HUDEP-2 (cell line): ENCODE data around the gene ATG4D.
"Not testable (repeated sequence)": the region's sequence is repeated elsewhere in the genome, so short reads cannot be mapped to it uniquely, and the experiment has no call there.

Source experiments
- DNase-seq, 76 experiments: peaks; one replicate each; lab custom pipeline; 2025; ENCODE audit not compliant: unreplicated experiment in 76 of 76; lab: John Stamatoyannopoulos, UW

ATG4D gene

GRCh38 chr19:10518444-10519361 is 25.0 kb upstream of the ATG4D start:
- DNase-seq, result no peak

DNA sequence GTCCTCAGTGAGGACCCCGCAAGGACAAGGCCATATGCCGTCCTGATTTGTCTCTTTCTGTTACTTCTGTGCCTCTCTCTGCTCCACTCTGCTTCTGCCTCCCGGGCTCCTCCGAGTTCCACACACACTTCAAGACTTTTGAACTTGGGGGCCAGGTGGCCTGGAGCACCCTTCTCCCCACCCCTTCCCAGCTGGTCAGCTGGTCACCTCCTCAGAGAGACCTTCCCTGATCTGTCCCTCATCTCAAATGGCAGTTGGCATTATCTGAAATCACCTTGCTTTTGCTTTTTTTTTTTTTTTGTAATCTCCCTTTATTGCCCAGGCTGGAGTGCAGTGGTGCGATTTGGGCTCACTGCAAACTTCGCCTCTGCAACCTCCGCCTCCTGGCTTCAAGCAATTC is 24.3 kb upstream of the ATG4D start:
- DNase-seq, result no peak

DNA sequence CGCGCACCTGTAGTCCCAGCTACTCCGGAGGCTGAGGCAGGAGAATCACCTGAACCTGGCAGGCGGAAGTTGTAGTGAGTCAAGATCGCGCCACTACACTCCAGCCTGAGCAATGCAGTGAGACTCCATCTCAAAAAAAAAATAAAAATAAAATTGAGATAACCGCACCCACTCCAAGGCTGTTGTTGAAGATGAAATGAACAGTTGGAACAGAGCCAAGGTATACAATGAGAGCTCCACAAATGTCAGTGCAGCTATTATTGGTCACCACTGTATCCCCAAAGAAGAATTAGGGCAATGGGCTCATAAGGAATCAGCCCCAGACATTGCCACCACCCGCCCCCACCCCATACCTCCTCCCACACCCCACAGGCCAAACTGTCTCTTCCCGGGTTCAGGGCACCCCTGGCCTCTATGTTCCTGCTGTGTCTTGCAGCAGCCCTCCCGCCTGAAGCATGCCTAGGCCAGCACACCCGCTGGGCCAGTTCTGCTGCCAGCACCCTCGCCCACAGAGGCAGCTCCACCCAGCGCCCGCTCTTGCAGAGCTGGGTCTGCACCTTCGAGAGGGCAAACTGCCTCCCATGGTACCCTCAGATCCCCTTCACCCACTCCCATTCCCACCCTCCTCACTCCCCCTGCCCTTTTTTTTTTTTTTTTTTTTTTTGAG is 22.9 kb upstream of the ATG4D start:
- no peak for DNase-seq

GRCh38 chr19:10521461-10522171 is 22.1 kb upstream of the ATG4D start:
- no peak for DNase-seq

DNA sequence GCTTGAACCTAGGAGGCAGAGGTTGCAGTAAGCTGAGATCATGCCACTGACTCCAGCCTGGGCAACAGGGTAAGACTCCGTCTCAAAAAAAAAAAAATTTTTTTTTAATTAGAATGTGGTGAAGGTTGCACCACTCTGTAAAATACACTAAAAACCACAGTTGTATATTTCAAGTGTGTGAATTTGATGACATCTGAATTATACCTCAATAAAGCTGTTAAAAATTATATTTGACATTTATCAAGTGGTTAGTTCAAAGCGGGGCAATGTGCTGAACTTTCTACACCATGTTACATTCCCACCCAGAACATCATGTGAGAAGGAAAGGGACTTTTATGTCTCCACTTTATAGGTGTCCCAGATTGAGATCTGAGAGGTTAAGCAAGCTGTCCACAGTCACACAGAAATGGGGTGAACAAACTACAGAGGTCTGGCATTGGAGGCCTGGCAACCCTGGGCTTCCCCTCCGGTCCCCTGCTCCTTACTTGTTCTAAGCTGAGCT is 20.5 kb upstream of the ATG4D start:
- DNase-seq, result no peak

DNA sequence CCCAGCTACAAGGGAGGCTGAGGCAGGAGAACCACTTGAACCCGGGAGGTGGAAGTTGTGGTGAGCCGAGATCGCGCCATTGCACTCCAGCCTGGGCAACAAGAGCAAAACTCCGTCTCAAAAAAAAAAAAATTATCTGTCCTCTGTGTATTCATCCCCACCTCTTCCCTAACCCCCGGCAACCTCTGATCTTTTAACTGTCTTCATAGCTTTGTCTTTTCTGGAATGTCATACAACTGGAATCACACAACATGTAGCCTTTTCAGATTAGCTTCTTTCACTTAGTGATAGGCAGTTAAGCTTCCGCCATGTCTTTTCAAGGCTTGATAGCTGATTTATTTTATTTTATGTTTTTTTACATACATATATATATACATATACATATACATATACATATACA is 18.1 kb upstream of the ATG4D start:
- no peak for DNase-seq

- not testable (repeated sequence) for DNase-seq
Measured at GRCh38 chr19:10526887-10527286, 16.8 kb upstream of the ATG4D start.

DNA sequence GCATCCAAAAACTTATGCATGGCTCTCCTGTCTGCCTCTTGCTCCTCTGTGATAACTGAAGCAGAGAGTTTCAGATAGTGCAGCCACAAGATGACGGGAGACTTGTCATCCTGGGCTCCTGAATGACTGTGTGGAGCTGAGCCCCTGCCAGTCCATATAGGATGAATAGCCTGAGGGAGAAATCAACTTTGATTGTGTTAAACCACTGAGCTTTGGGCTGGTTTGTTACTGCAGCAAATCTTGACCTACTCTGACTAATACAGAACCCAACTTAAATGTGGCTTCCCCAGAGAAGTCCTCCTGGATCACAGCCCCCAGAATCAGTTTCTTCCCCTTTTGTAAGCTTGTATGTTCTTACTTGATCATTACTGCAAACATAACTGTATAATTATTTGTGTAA is 11.2 kb upstream of the ATG4D start:
- no peak for DNase-seq

DNA sequence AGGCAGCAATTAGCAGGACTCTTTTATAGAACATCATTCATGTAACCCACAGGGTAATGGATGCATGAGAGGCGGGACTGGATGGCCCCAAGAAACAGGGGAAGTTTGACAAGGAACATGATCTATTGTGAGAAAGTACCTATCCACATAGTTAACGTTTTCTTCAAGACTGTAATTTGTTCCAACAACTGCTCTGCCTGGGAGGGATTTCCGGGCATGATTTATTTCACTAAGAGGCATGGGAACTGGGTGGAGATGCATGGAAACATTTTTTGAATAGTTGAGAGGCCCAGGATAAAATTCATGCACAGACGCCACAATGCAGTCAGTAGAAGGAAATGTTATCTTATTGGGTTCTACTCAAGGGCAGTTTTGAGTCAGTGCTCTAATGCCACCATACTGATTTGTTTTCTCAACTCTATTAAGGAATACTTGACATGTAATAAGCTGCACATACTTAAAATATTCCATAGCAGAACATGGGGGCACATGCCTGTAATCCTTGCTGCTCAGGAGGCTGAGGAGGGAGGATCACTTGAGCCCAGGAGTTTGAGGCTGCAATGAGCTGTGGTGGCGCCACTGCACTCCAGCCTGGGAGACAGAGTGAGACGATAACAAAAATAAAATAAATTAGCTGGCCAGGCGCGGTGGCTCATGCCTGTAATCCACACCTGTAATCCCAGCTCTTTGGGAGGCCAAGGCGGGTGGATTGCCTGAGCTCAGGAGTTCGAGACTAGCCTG is 9.9 kb upstream of the ATG4D start:
- DNase-seq, result no peak

- no peak for DNase-seq
Measured at GRCh38 chr19:10535613-10536012, 8.1 kb upstream of the ATG4D start.

DNA sequence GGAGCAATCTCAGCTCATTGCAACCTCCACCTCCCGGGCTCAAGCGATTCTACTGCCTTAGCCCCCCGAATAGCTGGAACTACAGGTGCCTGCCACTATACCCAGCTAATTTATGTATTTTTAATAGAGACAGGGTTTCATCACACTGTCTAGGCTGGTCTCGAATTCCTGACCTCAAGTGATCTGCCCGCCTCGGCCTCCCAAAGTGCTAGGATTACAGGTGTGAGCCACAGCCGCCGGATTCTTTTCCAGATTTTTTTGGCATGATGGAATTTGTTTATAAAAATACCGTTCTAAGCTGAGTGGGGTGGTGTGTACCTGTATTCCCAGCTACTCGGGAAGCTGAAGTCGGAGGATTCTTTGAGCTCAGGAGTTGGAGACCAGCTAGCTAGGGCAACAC is 6.0 kb upstream of the ATG4D start:
- no peak for DNase-seq

DNA sequence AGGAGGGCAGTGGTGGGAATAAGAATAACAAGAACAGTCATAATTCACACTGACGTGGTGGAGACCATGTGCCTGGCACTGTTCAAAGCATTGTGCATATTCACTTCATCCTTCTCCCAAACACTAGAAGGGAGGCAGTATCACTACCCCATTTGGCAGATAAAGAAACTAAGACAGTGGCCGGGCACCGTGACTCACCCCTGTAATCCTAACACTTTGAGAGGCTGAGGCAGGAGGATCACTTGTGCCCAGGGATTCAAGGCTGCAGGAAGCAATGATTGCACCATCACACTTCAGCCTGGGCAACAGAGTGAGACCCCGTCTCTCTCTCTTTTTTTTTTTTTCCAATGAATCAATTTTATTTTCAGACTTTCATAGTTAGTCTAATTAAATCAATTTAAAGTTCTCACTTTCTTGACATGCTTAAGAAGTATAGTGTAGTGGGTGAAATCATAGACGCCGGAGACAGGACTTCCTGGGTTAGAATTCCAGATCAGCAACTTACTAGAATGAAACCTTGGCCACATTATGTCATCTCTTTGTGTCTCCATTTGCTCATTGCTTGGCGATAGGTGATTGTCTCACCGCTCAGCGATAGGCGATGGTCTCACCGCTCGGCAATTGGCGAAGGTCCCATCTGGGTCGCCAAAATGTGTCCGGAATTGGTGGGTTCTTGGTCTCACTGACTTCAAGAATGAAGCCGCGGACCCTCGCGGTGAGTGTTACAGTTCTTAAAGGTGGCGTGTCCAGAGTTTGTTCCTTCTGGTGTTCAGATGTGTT is 5.3 kb upstream of the ATG4D start:
- peak in 2 of 76 experiments; percentile 26 to 30 for DNase-seq

DNA sequence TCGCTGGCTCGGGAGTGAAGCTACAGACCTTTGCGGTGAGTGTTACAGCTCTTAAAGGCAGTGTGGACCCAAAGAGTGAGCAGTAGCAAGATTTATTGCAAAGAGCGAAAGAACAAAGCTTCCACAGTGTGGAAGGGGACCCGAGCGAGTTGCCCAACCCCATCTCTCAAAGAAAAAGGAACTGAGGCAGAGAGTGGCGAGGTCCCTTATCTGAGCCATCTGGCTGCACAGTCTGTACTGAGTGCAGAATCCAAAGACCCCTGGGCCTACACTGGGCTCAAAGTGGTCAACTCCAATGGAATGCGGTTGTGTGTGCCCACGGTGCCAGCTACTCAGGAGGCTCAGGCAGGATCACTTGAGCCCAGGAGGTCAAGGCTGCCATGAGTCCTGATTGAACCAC is 4.7 kb upstream of the ATG4D start:
- not testable (repeated sequence) for DNase-seq

DNA sequence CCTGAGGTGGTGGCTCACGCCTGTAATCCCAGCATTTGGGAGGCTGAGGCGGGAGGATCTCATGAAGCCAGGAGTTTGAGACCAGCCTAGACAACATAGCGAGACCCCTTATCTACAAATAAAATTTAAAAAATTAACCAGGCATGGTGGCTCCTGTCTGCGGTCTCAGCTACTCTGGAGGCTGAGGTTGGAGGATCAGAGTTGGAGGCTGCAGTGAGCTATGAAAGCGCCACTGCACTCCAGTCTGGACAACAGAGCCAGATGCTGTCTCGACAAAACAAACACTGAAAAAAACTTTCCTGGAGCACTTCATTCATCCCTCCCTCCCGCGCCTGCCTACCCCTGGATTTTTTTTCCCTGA is 665 bp upstream of the ATG4D start:
- peak in 2 of 76 experiments; percentile 20 to 55 for DNase-seq

GRCh38 chr19:10544242-10544752 is 593 bp downstream of the ATG4D start:
- peak in 42 of 76 experiments; percentile 13 to 69 (median 35) for DNase-seq

DNA sequence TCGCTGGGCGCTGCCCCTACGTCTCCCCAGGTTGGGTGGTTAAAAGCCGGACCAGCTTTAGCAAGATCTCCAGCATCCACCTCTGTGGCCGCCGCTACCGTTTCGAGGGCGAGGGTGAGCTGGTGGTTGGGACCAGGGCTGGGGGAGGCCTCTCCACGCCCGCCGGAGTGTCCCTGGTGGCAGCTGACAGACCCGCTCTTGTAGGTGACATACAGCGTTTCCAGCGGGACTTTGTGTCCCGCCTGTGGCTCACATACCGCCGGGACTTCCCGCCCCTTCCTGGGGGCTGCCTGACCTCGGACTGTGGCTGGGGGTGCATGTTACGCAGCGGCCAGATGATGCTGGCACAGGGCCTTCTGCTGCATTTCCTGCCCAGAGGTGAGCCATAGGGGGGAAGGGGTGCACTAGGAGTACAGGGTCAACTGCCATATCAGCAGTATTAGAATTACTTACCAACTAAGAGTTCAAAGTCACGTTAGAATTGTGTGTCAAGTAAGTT is 1.1 kb downstream of the ATG4D start:
- DNase-seq, result no peak

GRCh38 chr19:10546817-10547216 is 3.1 kb downstream of the ATG4D start:
- no peak for DNase-seq

- DNase-seq, result no peak
Measured at GRCh38 chr19:10548746-10549276, 5.1 kb downstream of the ATG4D start.

- no peak for DNase-seq
Measured at GRCh38 chr19:10549733-10550132, 6.0 kb downstream of the ATG4D start.
